GM12878 (cell line): ENCODE measurements around the gene LMCD1. TPM values are rescaled to one million over a fixed set of nuclear protein-coding genes. Genes with fewer than 3 reads are reported as not detected.

ENCODE experiments used
- ATAC-seq: fragments of 200-7000 bp; cut with Tn5 transposase; 3 replicates; pipeline ENCODE4 v1.9.1; 2020; ENCODE audit warnings: mild to moderate bottlenecking, moderate library complexity
- BruUV-seq: library from RNA; stranded (reverse); fragments of 400-500 nt; replicated peaks from 2 replicates; lab custom pipeline; 2021; lab: Mats Ljungman, UMichigan
- CTCF ChIA-PET: fragments of 300-600 bp; sonication (Branson Sonifier 250); formaldehyde crosslinking; extraction: SDS; loops from one replicate; lab custom pipeline; 2021; ENCODE audit warnings: inconsistent platforms; lab: Yijun Ruan, JAX
- POLR2A ChIA-PET: fragments of 350-600 bp; formaldehyde crosslinking; extraction: SDS; loops from one replicate; lab custom pipeline; 2021; ENCODE audit warnings: inconsistent platforms; lab: Charles Lee
- RAD21 ChIA-PET: fragments of 300-600 bp; sonication (Branson Sonifier 250); formaldehyde crosslinking; loops from one replicate; lab custom pipeline; 2023; ENCODE audit warnings: antibody characterized with exemption; ENCODE audit not compliant: unreplicated experiment; lab: Charles Lee
- SMC1A ChIA-PET: fragments of 300-600 bp; sonication (Branson Sonifier 250); formaldehyde crosslinking; loops from one replicate; lab custom pipeline; 2023; ENCODE audit not compliant: unreplicated experiment, uncharacterized antibody; lab: Charles Lee
- DNase-seq: peaks from one replicate; pipeline ENCODE4 v3.0.0-alpha.2; 2011; ENCODE audit warnings: low read depth, low spot score
- FAIRE-seq: peaks from 3 replicates; lab custom pipeline; 2011; peaks lifted over from hg19 to GRCh38; lab: Jason Lieb, UNC
- H2AFZ ChIP-seq: 2 replicates; pipeline ENCODE4 v1.6.0; 2011; ENCODE audit warnings: low read depth, low read length, control low read depth; ENCODE audit not compliant: control insufficient read depth
- H3K27ac ChIP-seq: 2 replicates; pipeline ENCODE4 v1.5.1; 2011; ENCODE audit warnings: control low read depth; ENCODE audit not compliant: control insufficient read depth, insufficient read depth
- H3K27me3 ChIP-seq, 2 experiments: replicated peaks in 1 of 2; 2 replicates each; pipeline versions ENCODE4 v1.6.0 to v1.6.1; 2011; ENCODE audit warnings: low read length in 1 of 2; ENCODE audit not compliant: control insufficient read depth in 2 of 2, insufficient read depth in 2 of 2
- H3K36me3 ChIP-seq, 2 experiments: 2 replicates each; pipeline ENCODE4 v1.5.1; 2011; ENCODE audit warnings: low read length in 1 of 2; ENCODE audit not compliant: control insufficient read depth in 2 of 2, insufficient read depth in 2 of 2
- H3K4me1 ChIP-seq: 2 replicates; pipeline ENCODE4 v1.6.1; 2011; ENCODE audit warnings: mild to moderate bottlenecking, low read length, moderate library complexity, mixed read lengths; ENCODE audit not compliant: control insufficient read depth, insufficient read depth
- H3K4me2 ChIP-seq: 2 replicates; pipeline ENCODE4 v1.6.0; 2011; ENCODE audit warnings: control low read depth; ENCODE audit not compliant: control insufficient read depth, insufficient read depth
- H3K4me3 ChIP-seq: fragments of 200-600 bp; sonication (generic); 2 replicates; pipeline ENCODE4 v1.5.1; 2016
- H3K79me2 ChIP-seq: 2 replicates; pipeline ENCODE4 v1.6.0; 2011; ENCODE audit warnings: low read length; ENCODE audit not compliant: control insufficient read depth, insufficient read depth
- H3K9ac ChIP-seq: 2 replicates; pipeline ENCODE4 v1.8.0; 2011; ENCODE audit warnings: low read length, control low read depth, mixed read lengths; ENCODE audit not compliant: control insufficient read depth, insufficient read depth
- H3K9me3 ChIP-seq: replicated peaks from 3 replicates; pipeline ENCODE4 v1.5.1; 2011; ENCODE audit warnings: mild to moderate bottlenecking, low read length; ENCODE audit not compliant: control insufficient read depth, insufficient read depth
- H4K20me1 ChIP-seq: 2 replicates; pipeline ENCODE4 v1.6.0; 2011; ENCODE audit not compliant: control insufficient read depth, insufficient read depth
- CHD4 ChIP-seq: fragments of 200-600 bp; sonication (generic); IDR thresholded peaks from 2 replicates; pipeline ENCODE4 v1.6.1; 2016; ENCODE audit warnings: mild to moderate bottlenecking
- CUX1 ChIP-seq: IDR thresholded peaks from 2 replicates; pipeline ENCODE4 v1.6.1; 2012; ENCODE audit warnings: improper control_type of control experiment, low read depth, low read length; ENCODE audit not compliant: insufficient replicate concordance
- PAX8 ChIP-seq: fragments of 450-650 bp; IDR thresholded peaks from 2 replicates; pipeline ENCODE4 v1.6.1; 2017; ENCODE audit warnings: mild to moderate bottlenecking, moderate library complexity
- SIX5 ChIP-seq: IDR thresholded peaks from 2 replicates; pipeline ENCODE4 v1.6.1; 2011; ENCODE audit warnings: mild to moderate bottlenecking, low read depth, low read length, moderate library complexity; ENCODE audit not compliant: severe bottlenecking
- ZNF687 ChIP-seq: fragments of 450-650 bp; IDR thresholded peaks from 2 replicates; pipeline ENCODE4 v1.6.1; 2017; ENCODE audit warnings: mild to moderate bottlenecking, moderate library complexity
- ZZZ3 ChIP-seq: IDR thresholded peaks from 2 replicates; pipeline ENCODE4 v1.6.1; 2011; ENCODE audit warnings: low read depth; ENCODE audit not compliant: control insufficient read depth, insufficient read length
- WGBS: methylation state at CpG from one replicate; pipeline ENCODE4 v1.1.6; 2016; ENCODE audit warnings: low lambda C conversion rate; ENCODE audit not compliant: insufficient replicate concordance, insufficient coverage; ENCODE audit errors: missing lambda C conversion rate; 5-methylcytosine and 5-hydroxymethylcytosine counted together
- in situ Hi-C: fragments of 300-500 bp; cut with MboI; formaldehyde crosslinking; loops from 9 replicates; pipeline ENCODE4 v1.14.3; 2018; ENCODE audit warnings: mixed read lengths
- intact Hi-C: fragments of 100-400 bp; cut with micrococcal nuclease; formaldehyde crosslinking; loops from one replicate; pipeline ENCODE4 v1.14.2; 2022; ENCODE audit not compliant: unreplicated experiment
- polyA plus RNA-seq, 11 experiments: library from polyadenylated mRNA; depleted of rRNA in 4 of 11; unstranded in 6 of 11; stranded (reverse) in 5 of 11; fragments of >200 nt; fragmentation: Nextera tagmentation in 4 of 11; fragmentation: Illumina TruSeq in 1 of 11; extraction: Ambion mirVana in 4 of 11; extraction: Trizol in 1 of 11; gene quantifications; 1 replicate in 1 of 11; 2 replicates in 10 of 11; pipeline versions ENCODE4 v1.2.1 to v1.2.3, GENCODE V29; 2011 to 2016; ENCODE audit warnings: inconsistent platforms in 2 of 11, missing spikeins in 2 of 11, low read depth in 1 of 11
- total RNA-seq, 4 experiments: library from RNA; depleted of rRNA in 3 of 4; stranded (reverse); fragments of >200 nt in 3 of 4; fragmentation: Illumina TruSeq in 1 of 4; extraction: Trizol in 1 of 4; gene quantifications; 2 replicates each; pipeline versions ENCODE4 v1.2.1 to v1.2.3, GENCODE V29; 2013 to 2021
- TF ChIP-seq, protein P1 (sequence below): fragments of 450-650 bp; IDR thresholded peaks from 2 replicates; pipeline ENCODE4 v1.6.1; 2016; ENCODE audit warnings: mild to moderate bottlenecking
- TF ChIP-seq, protein P2 (sequence below): fragments of 450-650 bp; IDR thresholded peaks from 2 replicates; pipeline ENCODE4 v1.6.1; 2018; ENCODE audit warnings: mild to moderate bottlenecking, low read depth, moderate library complexity; ENCODE audit not compliant: partially characterized antibody

LMCD1 gene
- total and polyA plus RNA-seq, 10 of the 15 experiments (the other 5 are each of a cell fraction or from before 2014, with no cell fraction given): 0.27 to 6.4 (median 1.7) TPM

DNA sequence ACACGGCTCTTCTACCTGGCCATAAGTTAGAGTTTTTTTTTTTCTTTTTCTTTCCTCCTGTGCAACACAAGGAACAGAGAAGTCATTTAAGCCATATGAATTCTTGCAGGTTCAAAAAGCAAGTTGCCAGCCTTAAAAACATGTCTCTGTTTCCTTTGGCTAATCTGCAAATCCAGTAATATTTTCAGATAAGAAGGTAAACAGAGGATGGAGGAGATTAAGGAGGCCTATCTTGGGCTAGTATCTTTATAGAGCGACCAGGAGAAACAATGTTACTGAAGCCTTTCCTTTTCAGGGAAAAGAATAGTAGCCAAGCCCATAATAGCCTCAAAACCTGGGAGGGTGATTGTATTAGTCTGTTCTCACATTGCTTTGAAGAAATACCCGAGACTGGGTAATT, 20.9 kb upstream of the LMCD1 start:
- 25% methylated on average over 3 of the region's 3 CpGs for WGBS
- Histone ChIP-seq H3K4me2 (no peak overlapping the region), H3K9me3 (no peaks in the 10 kb centered on the region), H4K20me1 (no peaks in the 10 kb centered on the region), H3K9ac (no peak overlapping the region)
- no TSS peak for BruUV-seq
- POLR2A ChIA-PET: no interaction called here
- DNase-seq: no peak
- RAD21 ChIA-PET: interaction anchor here (1.0 to 1.1 kb wide), 2 partner anchors 63 to 141 kb away, joined by 3 to 5 read pairs; no protein-coding TSS in a partner anchor
- CTCF ChIA-PET: interaction anchor here (3.2 kb wide), 1 partner anchor 39 kb away, joined by 8 read pairs; no protein-coding TSS in a partner anchor
- intact Hi-C loops (no loop called here), in situ Hi-C loops (no loop called here)
- SMC1A ChIA-PET: interaction anchor here (1.0 kb wide), 2 partner anchors 121 to 126 kb away, joined by 3 read pairs; no protein-coding TSS in a partner anchor
- no peak for TF ChIP-seq SIX5
- no peak for TF ChIP-seq ZNF687
- TF ChIP-seq, protein P1, sequence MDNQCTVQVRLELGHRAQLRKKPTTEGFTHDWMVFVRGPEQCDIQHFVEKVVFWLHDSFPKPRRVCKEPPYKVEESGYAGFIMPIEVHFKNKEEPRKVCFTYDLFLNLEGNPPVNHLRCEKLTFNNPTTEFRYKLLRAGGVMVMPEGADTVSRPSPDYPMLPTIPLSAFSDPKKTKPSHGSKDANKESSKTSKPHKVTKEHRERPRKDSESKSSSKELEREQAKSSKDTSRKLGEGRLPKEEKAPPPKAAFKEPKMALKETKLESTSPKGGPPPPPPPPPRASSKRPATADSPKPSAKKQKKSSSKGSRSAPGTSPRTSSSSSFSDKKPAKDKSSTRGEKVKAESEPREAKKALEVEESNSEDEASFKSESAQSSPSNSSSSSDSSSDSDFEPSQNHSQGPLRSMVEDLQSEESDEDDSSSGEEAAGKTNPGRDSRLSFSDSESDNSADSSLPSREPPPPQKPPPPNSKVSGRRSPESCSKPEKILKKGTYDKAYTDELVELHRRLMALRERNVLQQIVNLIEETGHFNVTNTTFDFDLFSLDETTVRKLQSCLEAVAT: no peak
- TF ChIP-seq PAX8: no peak
- no peak for TF ChIP-seq CHD4
- TF ChIP-seq, protein P2, sequence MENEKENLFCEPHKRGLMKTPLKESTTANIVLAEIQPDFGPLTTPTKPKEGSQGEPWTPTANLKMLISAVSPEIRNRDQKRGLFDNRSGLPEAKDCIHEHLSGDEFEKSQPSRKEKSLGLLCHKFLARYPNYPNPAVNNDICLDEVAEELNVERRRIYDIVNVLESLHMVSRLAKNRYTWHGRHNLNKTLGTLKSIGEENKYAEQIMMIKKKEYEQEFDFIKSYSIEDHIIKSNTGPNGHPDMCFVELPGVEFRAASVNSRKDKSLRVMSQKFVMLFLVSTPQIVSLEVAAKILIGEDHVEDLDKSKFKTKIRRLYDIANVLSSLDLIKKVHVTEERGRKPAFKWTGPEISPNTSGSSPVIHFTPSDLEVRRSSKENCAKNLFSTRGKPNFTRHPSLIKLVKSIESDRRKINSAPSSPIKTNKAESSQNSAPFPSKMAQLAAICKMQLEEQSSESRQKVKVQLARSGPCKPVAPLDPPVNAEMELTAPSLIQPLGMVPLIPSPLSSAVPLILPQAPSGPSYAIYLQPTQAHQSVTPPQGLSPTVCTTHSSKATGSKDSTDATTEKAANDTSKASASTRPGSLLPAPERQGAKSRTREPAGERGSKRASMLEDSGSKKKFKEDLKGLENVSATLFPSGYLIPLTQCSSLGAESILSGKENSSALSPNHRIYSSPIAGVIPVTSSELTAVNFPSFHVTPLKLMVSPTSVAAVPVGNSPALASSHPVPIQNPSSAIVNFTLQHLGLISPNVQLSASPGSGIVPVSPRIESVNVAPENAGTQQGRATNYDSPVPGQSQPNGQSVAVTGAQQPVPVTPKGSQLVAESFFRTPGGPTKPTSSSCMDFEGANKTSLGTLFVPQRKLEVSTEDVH: no peak
- TF ChIP-seq CUX1: no peak
- no peak for TF ChIP-seq ZZZ3
- TF ChIP-seq, all 136 proteins: peak for 0
- ATAC-seq (no peak), FAIRE-seq (no peak)
- Histone ChIP-seq H3K27me3 (no peaks in the 10 kb centered on the region), H2AFZ (no peak overlapping the region), H3K27ac (no peak overlapping the region), H3K4me3 (no peak overlapping the region), H3K79me2 (no peaks in the 10 kb centered on the region), H3K4me1 (no peaks in the 10 kb centered on the region), H3K36me3 (no peaks in the 10 kb centered on the region)
